OCI-LY3 (cell line): Measurements from ENCODE around the gene PPP1R7.

Source experiments
- CTCF ChIP-seq: fragments of 200-600, 300-600 bp; sonication (generic); IDR thresholded peaks from 2 replicates; pipeline ENCODE4 v1.5.1; 2014; ENCODE audit warnings: antibody characterized with exemption, low read length, low read depth
- EZH2phosphoT487 ChIP-seq: fragments of 200-600 bp; shearing (Covaris generic); IDR thresholded peaks from 2 replicates; pipeline ENCODE4 v1.6.1; 2018; ENCODE audit warnings: antibody characterized with exemption, mixed run types, low read depth

GRCh38 chr2:241223211-241224017 is 73.1 kb downstream of the PPP1R7 start:
- TF ChIP-seq CTCF: no peak
- no peak for TF ChIP-seq EZH2phosphoT487
